GM21515 (cell line): ENCODE data around the gene ATP2B3.

ENCODE experiments used
- ATAC-seq: cut with Tn5 transposase; IDR thresholded peaks from one replicate; pipeline ENCODE4 v1.9.1; 2021; ENCODE audit not compliant: unreplicated experiment

ATP2B3 gene

GRCh38 chrX:153507484-153508178 is 9.8 kb upstream of the ATP2B3 start:
- ATAC-seq: peak; percentile 93

GRCh38 chrX:153509592-153509991 is 7.8 kb upstream of the ATP2B3 start:
- ATAC-seq: no peak

GRCh38 chrX:153510383-153510782 is 7.1 kb upstream of the ATP2B3 start:
- ATAC-seq: no peak

- no peak for ATAC-seq
Measured at GRCh38 chrX:153511784-153512500, 5.5 kb upstream of the ATP2B3 start.

- ATAC-seq: no peak
Measured at GRCh38 chrX:153512501-153512893, 4.9 kb upstream of the ATP2B3 start.

GRCh38 chrX:153513265-153513664 is 4.2 kb upstream of the ATP2B3 start:
- ATAC-seq: no peak

- ATAC-seq: no peak
Measured at GRCh38 chrX:153514259-153514658, 3.2 kb upstream of the ATP2B3 start.

GRCh38 chrX:153515435-153515834 is 2.0 kb upstream of the ATP2B3 start:
- no peak for ATAC-seq

GRCh38 chrX:153516073-153516472 is 1.4 kb upstream of the ATP2B3 start:
- ATAC-seq: no peak

GRCh38 chrX:153517946-153518834 is 748 bp downstream of the ATP2B3 start:
- no peak for ATAC-seq

GRCh38 chrX:153519569-153520286 is 2.3 kb downstream of the ATP2B3 start:
- no peak for ATAC-seq

GRCh38 chrX:153520287-153520917 is 3.0 kb downstream of the ATP2B3 start:
- ATAC-seq: no peak

GRCh38 chrX:153521034-153521433 is 3.6 kb downstream of the ATP2B3 start:
- ATAC-seq: no peak

- no peak for ATAC-seq
Measured at GRCh38 chrX:153522259-153522658, 4.8 kb downstream of the ATP2B3 start.

- ATAC-seq: no peak
Measured at GRCh38 chrX:153523269-153523668, 5.8 kb downstream of the ATP2B3 start.

GRCh38 chrX:153524234-153524633 is 6.8 kb downstream of the ATP2B3 start:
- no peak for ATAC-seq

- ATAC-seq: no peak
Measured at GRCh38 chrX:153525451-153525850, 8.0 kb downstream of the ATP2B3 start.

GRCh38 chrX:153526042-153526441 is 8.6 kb downstream of the ATP2B3 start:
- ATAC-seq: no peak

GRCh38 chrX:153526801-153527200 is 9.4 kb downstream of the ATP2B3 start:
- no peak for ATAC-seq

GRCh38 chrX:153527208-153527607 is 9.8 kb downstream of the ATP2B3 start:
- no peak for ATAC-seq
